GM19463 (cell line): ENCODE measurements around the gene EZR.

Source experiments
- ATAC-seq: cut with Tn5 transposase; IDR thresholded peaks from one replicate; pipeline ENCODE4 v1.9.1; 2021; ENCODE audit warnings: mild to moderate bottlenecking, moderate library complexity; ENCODE audit not compliant: unreplicated experiment

Gene EZR

GRCh38 chr6:158780246-158780884 is 38.8 kb downstream of the EZR start:
- no peak for ATAC-seq

DNA sequence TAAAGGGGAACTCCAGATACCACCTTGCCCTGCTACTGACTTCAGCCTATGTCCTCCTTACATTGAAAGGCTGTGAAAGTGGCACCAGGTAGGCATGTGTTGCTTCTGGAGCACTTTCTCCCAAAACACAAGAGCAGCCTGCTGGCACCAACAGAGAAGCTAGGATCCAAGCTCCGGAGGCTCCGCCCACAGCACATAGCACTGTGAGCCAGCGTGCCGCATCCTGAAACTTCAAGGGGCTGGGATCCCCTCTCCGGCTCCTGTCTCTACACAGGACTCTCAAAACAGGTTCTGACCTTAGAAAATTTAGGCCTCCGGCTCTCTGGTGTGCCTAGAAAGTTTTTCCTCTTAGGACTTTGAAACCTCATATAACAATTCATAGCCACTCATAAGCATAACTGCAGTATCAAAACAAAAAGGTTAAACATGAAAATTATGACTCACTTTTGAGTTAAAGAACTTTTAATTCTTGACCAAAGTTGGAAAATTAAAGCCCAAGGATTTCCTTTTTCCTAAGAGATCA is 41.1 kb downstream of the EZR start:
- no peak for ATAC-seq

DNA sequence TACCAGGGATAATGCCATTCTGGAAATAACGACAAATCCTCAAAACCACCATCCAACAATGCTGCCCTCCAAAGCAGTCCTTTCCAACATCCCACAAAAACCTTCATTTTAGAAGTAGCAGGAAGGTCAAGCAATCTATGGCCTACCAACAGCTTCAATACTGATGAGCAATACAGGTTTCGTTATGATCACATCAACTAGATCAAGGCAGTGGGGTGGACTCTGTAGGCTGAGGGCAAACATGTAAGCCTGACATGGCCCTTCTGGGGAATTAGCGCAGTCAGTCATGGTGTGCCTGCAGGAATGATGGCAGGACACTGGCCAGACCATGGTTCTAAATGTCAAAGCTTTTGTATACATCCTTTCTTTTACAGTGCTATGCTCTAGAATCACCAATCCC is 41.7 kb downstream of the EZR start:
- ATAC-seq = no peak

- ATAC-seq = no peak
Observed at GRCh38 chr6:158776737-158777136, 42.4 kb downstream of the EZR start.

DNA sequence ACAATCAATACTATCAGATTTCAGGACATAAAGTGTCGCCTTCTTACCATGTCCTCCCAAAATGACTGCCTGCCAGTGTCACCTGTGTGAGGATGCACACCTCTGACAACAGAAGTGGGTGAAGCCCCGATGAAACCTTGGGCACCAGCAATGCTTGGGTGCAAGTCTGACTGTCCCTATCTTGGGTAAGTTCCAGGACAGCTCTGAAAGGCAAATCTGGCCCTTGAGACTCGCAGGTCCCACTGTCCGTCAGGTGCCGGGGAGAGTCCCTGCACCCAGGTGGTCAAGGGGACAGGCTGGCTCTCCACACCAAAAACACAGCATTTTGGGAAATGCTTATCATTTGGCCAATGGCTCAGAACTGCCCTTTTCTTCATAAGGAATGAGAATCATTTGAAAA is 43.3 kb downstream of the EZR start:
- ATAC-seq = no peak

DNA sequence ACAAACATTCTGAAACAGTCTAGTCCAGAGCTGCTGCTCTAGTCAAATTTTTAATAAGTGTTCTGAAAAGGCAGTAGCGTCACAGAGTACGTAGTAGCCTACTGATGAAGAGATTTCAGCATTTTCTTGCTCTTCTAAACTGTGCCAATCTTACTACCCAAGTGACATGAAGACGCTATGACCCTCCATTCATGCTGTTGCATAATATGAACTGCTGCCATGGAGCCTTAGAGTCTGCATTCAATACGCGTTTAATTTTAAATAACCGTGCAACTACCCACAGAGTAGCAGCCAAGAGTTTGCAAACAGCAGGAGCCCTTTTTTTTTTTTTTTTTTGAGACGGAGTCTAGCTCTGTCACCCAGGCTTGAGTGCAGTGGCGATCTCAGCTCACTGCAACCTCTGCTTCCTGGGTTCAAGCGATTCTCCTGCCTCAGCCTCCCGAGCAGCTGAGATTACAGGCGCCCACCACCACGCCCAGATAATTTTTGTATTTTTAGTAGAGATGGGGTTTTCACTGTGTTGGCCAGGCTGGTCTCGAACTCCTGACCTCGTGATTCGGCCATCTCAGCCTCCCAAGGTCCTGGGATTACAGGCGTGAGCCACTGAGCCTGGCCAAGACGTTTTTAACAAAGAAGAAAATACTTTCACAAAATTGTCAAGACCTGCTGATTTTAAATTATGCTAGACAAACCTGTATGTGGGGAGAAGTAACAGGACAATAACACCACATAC is 44.3 kb downstream of the EZR start:
- ATAC-seq = no peak

DNA sequence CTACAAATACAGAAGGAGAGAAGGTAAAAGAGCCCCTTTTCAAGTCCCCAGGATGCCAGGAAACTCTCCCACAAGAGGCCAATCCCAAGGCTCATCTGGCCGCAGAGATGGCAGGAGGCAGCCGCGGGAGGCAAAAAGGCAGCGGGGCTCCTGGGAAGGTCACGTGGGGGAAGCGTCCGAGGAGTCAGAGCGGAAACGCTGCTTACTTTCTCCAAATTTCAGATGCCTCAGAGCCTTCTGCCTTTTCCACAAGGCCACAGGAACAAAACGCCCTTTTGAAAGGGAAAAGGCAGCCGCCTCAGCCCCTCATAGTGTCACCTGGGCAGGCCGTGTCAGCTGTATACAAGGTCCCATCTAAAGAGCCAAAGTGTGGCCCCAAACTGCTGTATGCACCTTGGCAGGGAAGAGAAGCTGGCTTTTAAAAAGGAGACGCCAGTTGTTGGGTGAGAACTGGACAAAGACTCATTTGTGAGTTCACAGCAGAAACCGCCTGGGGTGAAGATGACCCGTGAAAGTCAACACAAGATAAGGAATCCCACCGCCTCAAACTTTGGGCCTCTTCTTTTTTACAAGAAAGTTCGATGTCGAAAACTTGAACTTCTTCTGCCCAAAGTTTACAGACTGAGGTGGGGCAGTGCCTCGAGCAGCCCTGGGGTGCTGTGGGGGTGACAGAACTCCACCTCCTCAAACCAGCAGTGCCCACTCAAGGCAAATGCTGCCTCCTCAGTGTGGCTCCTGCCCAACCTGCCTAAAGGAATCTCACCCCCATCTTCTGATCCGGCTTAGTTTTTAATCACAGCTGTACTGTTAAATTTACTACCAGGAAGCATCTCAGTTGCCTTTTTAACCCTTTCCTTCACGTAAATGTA is 45.4 kb downstream of the EZR start:
- ATAC-seq = no peak

DNA sequence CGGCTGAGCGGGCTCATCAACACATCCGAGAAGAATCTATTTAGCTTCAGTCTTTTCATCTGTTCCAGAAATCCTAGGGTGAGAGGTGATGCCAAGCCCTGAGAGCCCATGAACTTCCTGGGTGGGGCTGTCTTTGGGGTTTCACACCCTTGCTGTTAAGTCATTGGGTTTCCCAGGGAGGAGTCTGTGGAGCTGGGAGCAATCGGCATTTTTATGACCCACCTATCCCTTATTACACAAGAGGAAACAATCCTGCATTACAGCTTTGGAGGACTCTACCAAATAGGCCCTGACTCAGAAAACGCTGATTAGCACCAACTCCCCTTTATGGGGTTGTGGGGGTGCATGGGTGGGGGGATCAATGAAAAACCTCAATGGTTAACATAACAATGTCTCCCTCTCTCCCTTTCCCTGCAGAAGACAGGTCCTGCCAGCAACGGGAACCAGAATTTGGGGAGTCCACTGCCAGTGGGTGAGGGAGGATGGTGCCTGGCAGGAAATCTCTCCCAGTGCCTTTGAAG is 46.3 kb downstream of the EZR start:
- ATAC-seq = no peak

DNA sequence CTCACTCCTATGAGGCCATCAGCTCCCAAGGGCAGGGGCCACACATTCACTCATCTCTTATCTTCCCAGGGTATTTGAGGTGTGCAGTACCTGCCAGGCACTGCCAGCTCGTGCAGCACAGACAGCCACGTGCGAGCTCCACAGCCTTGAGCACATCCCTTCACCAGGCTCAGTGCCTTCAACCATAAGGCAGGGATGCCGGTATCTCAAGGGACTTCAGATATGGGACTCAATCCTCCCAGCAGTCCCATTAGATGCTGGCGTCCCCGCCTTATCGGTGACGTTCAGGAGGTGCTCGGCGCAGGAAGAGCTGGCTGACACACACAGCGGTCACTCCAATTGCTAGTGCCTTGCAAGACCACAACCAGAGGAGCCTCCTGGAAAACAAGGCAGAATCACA is 47.0 kb downstream of the EZR start:
- ATAC-seq = no peak

DNA sequence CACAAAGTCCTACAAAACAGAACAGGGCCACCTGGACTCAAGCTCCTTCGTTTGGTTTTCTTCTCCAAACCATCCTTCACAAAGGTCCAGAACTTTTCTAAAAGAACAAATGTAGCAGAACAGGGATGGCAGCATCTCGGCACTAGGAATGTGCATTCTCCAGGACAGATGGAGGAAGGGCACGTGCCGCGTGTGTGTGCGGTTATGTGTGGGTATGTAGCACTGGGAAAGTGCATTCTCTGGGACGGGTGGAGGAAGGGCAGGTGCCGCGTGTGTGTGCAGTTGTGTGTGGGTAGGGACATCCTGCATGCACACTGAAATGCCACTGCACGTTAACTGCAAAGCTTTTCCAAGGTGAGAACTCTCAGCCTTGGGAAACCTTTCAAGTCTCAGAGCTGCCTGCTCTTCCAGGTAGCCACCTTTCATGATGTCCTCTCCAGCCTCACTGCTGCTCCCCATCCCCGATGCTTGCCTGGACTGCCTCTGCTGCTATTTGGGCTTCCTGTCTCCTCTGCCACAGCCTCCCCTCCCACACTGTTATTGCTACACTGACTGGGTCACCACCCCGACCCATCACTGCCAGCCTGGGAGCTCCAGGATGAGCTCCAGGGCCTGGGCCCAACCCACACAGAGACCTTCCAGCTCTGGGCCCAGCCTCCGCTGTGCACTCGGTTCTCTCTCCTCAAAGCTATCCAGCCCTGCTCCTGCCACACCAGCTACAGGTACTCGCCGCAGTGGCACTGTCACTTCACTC is 47.6 kb downstream of the EZR start:
- ATAC-seq = no peak

DNA sequence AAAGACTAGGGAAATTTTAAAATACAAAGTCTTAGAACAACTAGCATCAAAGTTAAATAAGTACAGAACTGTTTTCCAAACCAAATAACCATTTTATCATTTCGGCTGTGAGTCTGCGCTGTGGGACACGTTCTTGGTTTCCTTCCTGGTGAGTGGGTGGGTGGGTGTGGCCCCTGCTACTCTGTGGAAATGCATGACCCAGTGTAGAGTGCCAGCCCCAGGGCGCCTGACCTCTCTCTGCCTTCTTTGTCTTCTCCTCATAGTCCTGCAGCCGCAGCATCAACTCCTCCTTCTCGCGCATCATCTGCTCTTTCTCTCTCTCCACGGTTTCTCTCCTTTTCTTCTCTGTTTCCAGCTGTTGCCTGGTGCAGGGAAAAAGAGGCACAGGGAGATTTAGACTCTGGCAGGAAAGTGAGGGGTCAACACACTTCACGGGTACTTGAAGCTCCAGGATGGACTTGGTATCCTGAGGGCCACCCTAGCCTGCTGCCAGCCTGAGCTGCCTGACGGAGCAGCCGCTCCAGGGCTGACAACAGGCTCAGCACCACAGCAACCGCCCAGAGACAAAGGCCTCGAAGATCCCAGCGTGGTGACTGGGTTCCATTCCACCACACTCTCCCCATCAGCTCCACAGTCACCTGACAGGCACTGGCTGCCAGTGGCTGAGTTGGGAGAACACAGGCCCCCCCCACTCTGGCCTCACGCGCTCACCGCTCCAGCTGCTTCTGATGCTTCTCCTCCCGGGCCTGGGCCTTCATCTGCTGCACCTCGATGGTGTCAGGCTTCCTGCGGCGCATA is 48.4 kb downstream of the EZR start:
- ATAC-seq = no peak

- no peak for ATAC-seq
Observed at GRCh38 chr6:158769771-158770432, 49.3 kb downstream of the EZR start.

DNA sequence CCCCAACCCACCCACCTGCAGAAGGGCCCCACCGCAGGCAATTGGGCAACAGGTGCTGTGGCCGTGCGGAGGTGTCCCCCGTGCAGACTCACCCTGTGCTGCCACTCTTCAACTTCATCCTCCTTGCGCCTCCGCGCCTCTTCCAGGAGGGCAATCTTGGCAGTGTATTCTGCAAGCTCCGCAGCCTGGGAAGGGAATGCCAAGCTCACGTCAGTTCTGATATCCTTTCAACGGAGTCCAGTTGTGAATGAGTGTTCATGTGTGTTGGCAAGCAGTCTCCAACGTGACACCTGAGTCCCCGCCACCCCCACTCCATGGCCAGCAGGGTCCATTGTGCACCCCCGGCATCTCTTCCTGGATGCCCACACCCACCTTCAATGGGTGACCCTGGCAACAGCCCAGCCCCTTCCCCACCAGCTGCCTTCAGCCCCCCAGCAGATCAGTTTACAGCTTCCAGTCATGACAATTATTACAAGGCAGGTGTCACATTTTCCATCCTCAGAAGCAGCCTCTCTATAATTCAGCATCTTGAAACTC is 49.9 kb downstream of the EZR start:
- no peak for ATAC-seq

GRCh38 chr6:158768436-158768835 is 50.7 kb downstream of the EZR start:
- ATAC-seq = no peak

GRCh38 chr6:158767709-158768108 is 51.5 kb downstream of the EZR start:
- ATAC-seq = no peak

DNA sequence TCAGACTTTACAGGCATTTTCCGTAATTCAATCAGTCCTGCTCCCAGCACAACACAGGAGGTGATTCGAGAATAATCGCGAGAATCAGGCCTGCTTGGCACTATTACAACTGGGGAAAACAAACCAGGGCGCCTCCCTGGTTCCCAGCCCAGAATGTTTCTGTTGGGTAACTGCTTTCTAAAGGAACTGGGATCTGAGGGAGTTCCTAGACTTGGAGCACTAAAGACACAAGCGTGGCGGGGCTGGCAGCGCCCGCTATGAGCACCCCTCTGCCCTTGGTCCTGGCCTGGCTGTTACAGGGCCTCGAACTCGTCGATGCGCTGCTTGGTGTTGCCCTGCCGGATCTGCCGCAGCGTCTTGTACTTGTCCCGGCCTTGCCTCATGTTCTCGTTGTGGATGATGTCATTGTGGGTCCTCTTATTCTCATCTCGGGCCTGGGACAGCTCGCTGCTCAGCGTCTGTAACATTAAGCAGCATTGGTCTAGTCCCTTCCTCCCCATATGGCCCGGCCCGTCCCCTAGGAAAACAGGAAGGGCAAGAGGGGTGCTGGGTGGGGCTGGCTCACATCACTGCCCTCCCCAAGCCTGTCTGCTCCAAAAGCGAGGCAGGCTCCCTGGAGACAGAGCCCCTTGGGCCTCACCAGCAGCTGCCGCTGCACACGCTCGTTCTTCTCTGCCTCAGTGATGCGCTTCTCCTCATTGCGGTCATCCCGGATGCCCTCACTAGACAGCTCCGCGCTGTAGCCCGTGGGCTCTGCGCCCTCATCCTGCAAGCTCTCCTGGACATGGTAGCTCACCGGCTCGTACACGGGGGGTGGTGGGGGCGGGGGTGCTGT is 52.3 kb downstream of the EZR start:
- ATAC-seq = no peak

GRCh38 chr6:158765499-158766068 is 53.6 kb downstream of the EZR start:
- no peak for ATAC-seq

DNA sequence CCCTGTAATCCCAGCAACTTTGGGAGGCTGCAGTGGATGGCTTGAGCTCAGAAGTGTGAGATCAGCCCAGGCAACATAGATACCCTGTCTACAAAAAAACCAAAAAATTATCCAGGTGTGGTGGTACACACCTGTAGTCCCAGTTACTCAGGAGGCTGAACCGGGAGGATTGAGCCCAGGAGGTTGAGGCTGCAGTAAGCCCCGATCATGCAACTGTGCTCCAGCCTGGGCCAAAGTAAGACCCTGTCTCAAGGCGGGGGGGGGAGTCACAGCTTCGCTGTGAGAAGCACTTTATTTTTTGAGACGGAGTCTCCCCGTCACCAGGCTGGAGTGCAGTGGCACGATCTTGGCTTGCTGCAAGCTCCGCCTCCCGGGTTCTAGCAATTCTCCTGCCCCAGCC is 54.2 kb downstream of the EZR start:
- no peak for ATAC-seq
